KOPT-K1 (cell line): ENCODE results near the gene UFC1.
A peak's percentile ranks its signal among the peaks of the same experiment; 100 is the strongest.

ENCODE experiments used
- H3K27ac ChIP-seq: fragments of 200-600 bp; sonication (generic); 2 replicates; pipeline ENCODE4 v1.5.1; 2016; ENCODE audit warnings: antibody characterized with exemption, mild to moderate bottlenecking, low read depth, low read length; ENCODE audit not compliant: poor library complexity, severe bottlenecking
- H3K36me3 ChIP-seq: fragments of 200-600 bp; sonication (generic); 2 replicates; pipeline ENCODE4 v1.5.1; 2017; ENCODE audit warnings: antibody characterized with exemption, mild to moderate bottlenecking, low read length, moderate library complexity; ENCODE audit not compliant: insufficient read depth
- H3K9me3 ChIP-seq: fragments of 200-600 bp; sonication (generic); 2 replicates; pipeline ENCODE4 v1.5.1; 2017; ENCODE audit warnings: antibody characterized with exemption, low read length, mild to moderate bottlenecking; ENCODE audit not compliant: insufficient read depth, poor library complexity, severe bottlenecking

The UFC1 gene

GRCh38 chr1:161200992-161201835, 47.4 kb downstream of the UFC1 start:
- H3K27ac ChIP-seq: peak overlapping the region; percentile 83

GRCh38 chr1:161201836-161202712, 48.3 kb downstream of the UFC1 start, which contains the start of gene NDUFS2:
NDUFS2 (plus strand) TSS chr1:161202367; CDS start chr1:161202386, 19 bp downstream.
- Histone ChIP-seq H3K27ac (peak within 1 kb of the TSS; percentile 83), H3K9me3 (no peaks in the 10 kb centered on the region), H3K36me3 (peaks cover 34% of the 10 kb centered on the region)

More at GRCh38 chr1:161200992-161201835, 47.4 kb downstream of the UFC1 start:
- no peaks in the 10 kb centered on the region for H3K9me3 ChIP-seq
- peaks cover 25% of the 10 kb centered on the region; the same call in 1 of the 2 replicates for H3K36me3 ChIP-seq

- Histone ChIP-seq H3K36me3 (peaks cover 70% of the 10 kb centered on the region), H3K27ac (no peak overlapping the region), H3K9me3 (no peaks in the 10 kb centered on the region)
These were observed 52.8 kb downstream of the UFC1 start for GRCh38 chr1:161206411-161207140.

- peaks cover 76% of the 10 kb centered on the region for H3K36me3 ChIP-seq
- no peak overlapping the region for H3K27ac ChIP-seq
- no peaks in the 10 kb centered on the region for H3K9me3 ChIP-seq
These were observed 53.4 kb downstream of the UFC1 start for GRCh38 chr1:161207173-161207572.
